Measurements from ENCODE around the gene CNTNAP2. TPM values are rescaled to one million over a fixed set of nuclear protein-coding genes. Genes with fewer than 3 reads are reported as not detected.

CNTNAP2 gene
- total and polyA plus RNA-seq, 4 donors: 0.14 to 2.3 (median 1.1) TPM

DNA sequence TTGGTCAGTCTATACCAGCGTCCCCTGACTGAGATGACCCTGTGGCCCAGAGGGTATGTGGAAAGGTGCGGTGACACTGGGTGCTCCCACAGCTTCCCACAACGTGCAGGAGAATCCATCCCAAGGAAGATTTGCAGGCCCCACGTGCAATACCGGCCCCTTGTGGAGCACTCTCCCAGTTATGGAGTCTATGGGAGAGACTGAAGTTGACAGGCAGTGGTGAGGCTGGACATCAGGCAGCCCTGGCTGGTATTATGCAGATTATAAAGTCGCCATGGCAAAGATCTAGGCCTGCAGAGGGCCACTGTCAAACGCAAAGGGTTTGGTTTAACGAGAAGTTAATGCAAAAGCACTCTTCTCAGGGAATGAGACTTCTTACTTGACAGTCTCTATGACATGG is 2039.2 kb downstream of the CNTNAP2 start:
- WGBS: 90% methylated on average over 8 of the region's 8 CpGs
- no peak for TF ChIP-seq GABPA (IDR thresholded peaks at IDR 0.05 in 1 of 2, conservative IDR thresholded peaks at IDR 0.05 in 1 of 2)
- no peak for TF ChIP-seq EGR1 (IDR thresholded peaks at IDR 0.05; ENCODE audit: low read depth in 2 of 2)
- TF ChIP-seq CTCF (IDR thresholded peaks at IDR 0.05; ENCODE audit: low read depth, low read length, missing input control): no peak
- TF ChIP-seq FOXA1 (IDR thresholded peaks at IDR 0.05): no peak
- no peak for TF ChIP-seq ZBTB33 (IDR thresholded peaks at IDR 0.05)
- TF ChIP-seq REST (IDR thresholded peaks at IDR 0.05): no peak
- no peak for TF ChIP-seq ATF3 (IDR thresholded peaks at IDR 0.05)
- no peak for TF ChIP-seq HNF4A (conservative IDR thresholded peaks at IDR 0.05)
- no peak for TF ChIP-seq HNF4G (IDR thresholded peaks at IDR 0.05)
- TF ChIP-seq JUND (IDR thresholded peaks at IDR 0.05): no peak
- no peak for TF ChIP-seq MAX (IDR thresholded peaks at IDR 0.05)
- H3K4me3 ChIP-seq (ENCODE audit: low read depth in 1 of 3, low read length in 3 of 3): no peak overlapping the region

DNA sequence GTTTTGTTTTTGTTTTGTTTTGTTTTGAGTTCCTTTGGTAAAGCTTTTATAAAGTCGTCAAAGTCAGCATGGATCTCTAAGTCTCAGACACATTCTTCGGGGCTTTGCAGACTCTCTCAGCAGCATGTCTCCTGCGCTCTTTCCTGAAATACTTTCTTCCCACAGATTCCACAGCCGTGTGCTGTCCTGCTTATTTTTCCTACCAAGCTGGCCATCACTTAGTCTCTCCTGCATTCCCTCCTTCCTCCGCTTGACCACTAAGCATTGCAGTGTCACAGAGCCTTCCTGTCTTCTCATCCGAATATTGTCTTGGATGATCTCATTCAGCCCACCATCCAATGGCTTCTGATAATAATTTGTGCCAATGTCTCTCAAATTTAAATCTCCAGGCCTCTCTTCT is 2039.6 kb downstream of the CNTNAP2 start:
- no peak for TF ChIP-seq GABPA (IDR thresholded peaks at IDR 0.05 in 1 of 2, conservative IDR thresholded peaks at IDR 0.05 in 1 of 2)
- no peak for TF ChIP-seq FOXA1 (IDR thresholded peaks at IDR 0.05)
- no peak for TF ChIP-seq RAD21 (IDR thresholded peaks at IDR 0.05)
- TF ChIP-seq NR2F2 (IDR thresholded peaks at IDR 0.05): no peak
- Histone ChIP-seq H3K4me3 (ENCODE audit: low read depth in 1 of 3, low read length in 3 of 3) (no peak overlapping the region), H3K27ac (ENCODE audit: low read depth in 1 of 2, low read length in 2 of 2) (no peak overlapping the region), H3K4me1 (ENCODE audit: control insufficient read depth in 4 of 4, insufficient read depth in 4 of 4, low read length in 3 of 4) (peaks cover 1 to 15% (median 13%) of the 10 kb centered on the region in 4 donors), H3K9me3 (ENCODE audit: control insufficient read depth in 4 of 4, low read length in 3 of 4) (no peaks in the 10 kb centered on the region), H3K9ac (ENCODE audit: low read depth in 1 of 2, low read length in 2 of 2) (no peak overlapping the region), H3K27me3 (ENCODE audit: control insufficient read depth in 4 of 4, insufficient read depth in 4 of 4, low read length in 3 of 4) (peaks cover 0 to 7% (median 0%) of the 10 kb centered on the region in 4 donors), H3K36me3 (ENCODE audit: control insufficient read depth in 4 of 4, insufficient read depth in 3 of 4, low read depth in 1 of 4, low read length in 3 of 4) (no peaks in the 10 kb centered on the region)
- DNase-seq (ENCODE audit: low spot score): no peak
- 96% methylated on average over 6 of the region's 6 CpGs for WGBS

More for the DNA sequence above, 2039.2 kb downstream of the CNTNAP2 start:
- Histone ChIP-seq H3K4me1 (ENCODE audit: control insufficient read depth in 4 of 4, insufficient read depth in 4 of 4, low read length in 3 of 4) (peaks cover 1 to 15% (median 13%) of the 10 kb centered on the region in 4 donors), H3K9ac (ENCODE audit: low read depth in 1 of 2, low read length in 2 of 2) (no peak overlapping the region), H3K27me3 (ENCODE audit: control insufficient read depth in 4 of 4, insufficient read depth in 4 of 4, low read length in 3 of 4) (peaks cover 0 to 6% (median 0%) of the 10 kb centered on the region in 4 donors), H3K36me3 (ENCODE audit: control insufficient read depth in 4 of 4, insufficient read depth in 3 of 4, low read depth in 1 of 4, low read length in 3 of 4) (no peaks in the 10 kb centered on the region), H3K27ac (ENCODE audit: low read depth in 1 of 2, low read length in 2 of 2) (no peak overlapping the region), H3K9me3 (ENCODE audit: control insufficient read depth in 4 of 4, low read length in 3 of 4) (no peaks in the 10 kb centered on the region)
- no peak for DNase-seq (ENCODE audit: low spot score)
